ENCODE data around the gene FLNB.
"Not testable (repeated sequence)": the region's sequence is repeated elsewhere in the genome, so short reads cannot be mapped to it uniquely, and the experiment has no call there.

The FLNB gene

DNA sequence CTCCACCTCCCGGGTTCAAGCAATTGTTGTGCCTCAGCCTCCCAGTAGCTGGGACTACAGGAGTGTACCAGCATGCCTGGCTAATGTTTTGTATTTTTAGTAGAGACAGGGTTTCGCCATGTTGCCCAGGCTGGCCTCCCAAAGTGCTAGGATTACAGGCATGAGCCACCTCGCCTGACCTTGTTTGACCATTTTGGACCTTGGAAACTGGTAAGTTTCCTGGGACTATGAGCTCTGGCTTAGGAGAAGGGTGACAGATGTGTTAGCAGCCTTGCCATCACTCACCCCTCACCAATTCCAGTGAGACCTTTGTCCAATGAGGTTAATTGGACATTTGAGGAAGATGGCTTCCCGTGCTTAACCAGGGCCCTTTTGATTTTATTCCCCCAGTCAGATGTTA lies 182.7 kb downstream of the FLNB start:
- DNase-seq = no peak

- DNase-seq = no peak
These were observed 183.3 kb downstream of the FLNB start for GRCh38 chr3:58191361-58191991.

- DNase-seq = no peak
These were observed 183.8 kb downstream of the FLNB start for GRCh38 chr3:58192069-58192468.

GRCh38 chr3:58193682-58194407 lies 185.6 kb downstream of the FLNB start:
- no peak for DNase-seq

GRCh38 chr3:58197588-58197987 lies 189.4 kb downstream of the FLNB start:
- no peak for DNase-seq

DNA sequence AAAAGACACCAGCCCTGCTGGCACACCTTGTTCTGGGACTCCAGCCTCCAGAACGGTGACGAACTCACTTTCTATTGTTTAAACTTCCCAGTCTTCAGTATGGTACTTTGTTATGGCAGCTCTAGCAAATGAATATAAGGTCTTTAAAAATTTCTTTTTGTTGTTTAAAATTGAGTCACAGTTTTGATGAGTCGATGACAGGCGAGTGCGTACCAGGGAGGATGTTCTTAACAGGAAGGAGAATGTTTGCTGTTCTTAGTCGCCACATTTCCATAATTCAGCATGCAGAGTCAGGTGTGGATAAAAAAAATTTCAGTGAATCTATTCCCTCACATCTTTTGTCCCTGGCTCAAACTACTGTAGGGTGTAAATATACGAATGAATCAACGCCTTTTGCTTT lies 190.1 kb downstream of the FLNB start:
- no peak for DNase-seq

GRCh38 chr3:58198804-58199203 lies 190.6 kb downstream of the FLNB start:
- no peak for DNase-seq

DNA sequence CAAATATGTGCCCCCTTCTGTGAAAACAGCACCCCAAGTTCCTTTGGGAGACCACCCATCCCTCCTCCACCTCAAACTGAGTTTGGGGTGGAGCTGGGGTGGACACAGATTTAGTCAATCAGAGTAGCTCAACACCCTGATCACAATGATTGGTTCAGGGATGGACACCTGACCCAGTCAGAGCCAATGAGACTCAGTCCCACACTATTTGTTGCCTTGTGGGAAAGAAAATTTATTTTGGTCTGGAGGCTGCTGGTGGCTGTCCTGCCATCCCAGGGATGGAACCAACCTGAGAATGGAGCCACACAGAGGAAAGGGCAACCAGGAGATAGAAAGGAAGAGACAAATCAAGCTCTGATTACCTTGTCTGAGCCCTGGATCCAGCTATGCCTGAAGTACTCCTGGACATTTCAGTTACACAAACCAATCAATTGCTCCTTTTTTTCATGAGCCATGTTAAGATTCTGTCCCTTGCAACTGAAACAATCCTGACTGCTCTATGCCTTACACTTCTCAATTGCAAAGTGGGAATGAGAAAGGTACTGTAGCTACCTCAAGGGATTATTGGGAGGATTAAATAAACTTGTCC lies 192.0 kb downstream of the FLNB start:
- no peak for DNase-seq

- no peak for DNase-seq
These were observed 192.7 kb downstream of the FLNB start for GRCh38 chr3:58200846-58201355.

GRCh38 chr3:58201451-58201850 lies 193.2 kb downstream of the FLNB start:
- not testable (repeated sequence) for DNase-seq

DNA sequence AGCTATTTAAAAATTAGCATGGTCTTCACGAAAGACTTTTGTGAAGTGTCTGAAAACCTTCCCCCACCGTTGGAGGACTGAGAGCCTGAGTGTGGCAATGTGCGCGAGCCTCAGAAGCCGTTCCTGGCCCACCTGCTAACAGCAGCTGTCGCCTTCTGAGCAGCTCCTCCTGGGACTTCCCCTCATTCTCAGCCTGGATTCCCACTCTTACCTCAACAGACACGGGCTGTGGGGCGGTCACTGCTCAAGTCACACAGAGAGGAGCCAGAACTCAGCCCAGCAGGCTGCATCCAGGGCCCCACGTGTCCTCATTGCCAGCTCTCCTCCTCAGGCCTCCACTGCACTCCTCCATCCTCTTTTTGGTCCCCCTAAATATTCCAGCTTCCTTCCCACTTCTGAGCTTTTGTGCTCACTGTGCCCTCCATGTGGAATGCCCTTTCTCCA lies 194.7 kb downstream of the FLNB start:
- DNase-seq = no peak

DNA sequence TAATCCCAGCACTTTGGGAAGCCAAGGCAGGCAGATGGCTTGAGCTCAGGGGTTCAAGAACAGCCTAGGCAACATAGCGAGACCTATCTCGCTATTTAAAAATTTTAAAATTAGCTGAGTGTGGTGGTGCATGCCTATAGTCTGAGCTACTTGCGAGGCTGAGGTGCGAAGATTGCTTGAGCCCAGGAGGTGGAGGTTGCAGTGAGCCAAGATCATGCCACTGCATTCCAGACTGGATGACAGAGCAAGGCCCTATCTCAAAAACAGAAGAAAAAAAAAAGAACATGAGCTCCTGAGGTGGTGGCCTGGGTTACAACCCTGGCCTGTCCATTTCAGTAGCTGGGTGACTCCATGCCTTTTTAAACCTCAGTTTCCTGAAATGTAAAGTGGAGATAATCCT lies 195.3 kb downstream of the FLNB start:
- DNase-seq = no peak

DNA sequence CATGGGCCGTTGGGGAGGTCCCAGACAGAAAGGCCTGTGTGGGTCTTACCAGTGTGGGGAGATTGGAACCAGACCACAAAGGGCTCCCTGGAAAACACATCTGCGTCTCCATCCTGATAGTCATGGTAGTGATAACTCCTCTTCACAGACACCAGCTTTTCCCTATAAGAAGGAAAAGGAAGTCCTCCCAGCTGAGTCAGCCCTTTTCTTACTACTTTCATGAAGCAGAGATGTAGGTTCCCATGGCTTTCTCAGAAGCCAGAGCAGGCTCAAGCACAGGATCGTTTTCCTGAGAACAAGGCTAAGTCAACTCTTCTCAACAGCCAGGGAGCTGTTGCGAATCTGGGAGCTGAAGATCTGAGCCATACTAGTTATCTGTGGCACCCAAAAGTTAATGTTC lies 196.5 kb downstream of the FLNB start:
- no peak for DNase-seq

GRCh38 chr3:58205981-58206380 lies 197.8 kb downstream of the FLNB start:
- no peak for DNase-seq

- DNase-seq = no peak
These were observed 198.3 kb downstream of the FLNB start for GRCh38 chr3:58206406-58207011.

DNA sequence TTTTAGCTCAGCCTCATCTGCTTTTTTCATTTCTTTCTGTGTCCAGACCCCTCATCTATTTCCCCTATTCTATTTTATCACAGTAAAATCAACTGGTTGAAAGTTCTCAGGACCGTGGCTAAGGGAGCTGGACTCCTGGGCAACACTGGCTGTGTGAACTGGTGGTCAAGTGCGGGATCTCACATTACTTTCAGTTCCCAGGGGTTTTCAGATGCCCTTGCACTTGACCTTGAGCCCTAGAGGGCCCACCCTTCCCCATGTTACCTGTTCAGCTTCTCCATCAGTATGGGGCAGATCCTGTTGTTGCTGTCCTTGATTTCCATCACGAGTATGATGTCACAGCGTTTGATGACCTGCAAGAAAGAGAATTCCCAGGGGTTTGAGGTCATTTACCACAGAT lies 199.7 kb downstream of the FLNB start:
- no peak for DNase-seq

DNA sequence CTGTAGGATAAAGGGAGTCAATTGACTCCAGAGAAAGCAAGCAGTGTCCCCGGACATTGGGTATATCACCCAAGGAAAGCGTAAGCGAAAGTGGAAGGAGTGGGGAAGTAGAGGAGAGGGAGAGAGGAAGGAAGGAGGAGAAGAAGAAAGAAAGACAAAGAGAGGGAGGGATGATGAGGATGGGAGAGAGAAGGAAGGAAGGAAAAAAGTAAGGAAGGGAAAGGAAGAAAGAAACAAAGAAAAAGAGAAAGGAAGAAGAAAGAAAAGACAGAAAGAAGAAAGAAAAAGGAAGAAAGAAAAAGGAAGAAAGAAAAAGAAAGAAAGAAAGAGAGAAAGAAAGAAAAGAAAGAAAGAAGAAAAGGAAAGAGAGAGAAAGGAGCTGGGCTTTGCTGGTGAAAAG lies 201.7 kb downstream of the FLNB start:
- DNase-seq = no peak

GRCh38 chr3:58210761-58211460 lies 202.7 kb downstream of the FLNB start, which contains the start of gene DNASE1L3:
TSS of gene DNASE1L3 (minus strand) at chr3:58210972. CDS start at chr3:58210906, 66 bp downstream.
- DNase-seq = no peak

GRCh38 chr3:58214484-58215316 lies 206.5 kb downstream of the FLNB start:
- no peak for DNase-seq

DNA sequence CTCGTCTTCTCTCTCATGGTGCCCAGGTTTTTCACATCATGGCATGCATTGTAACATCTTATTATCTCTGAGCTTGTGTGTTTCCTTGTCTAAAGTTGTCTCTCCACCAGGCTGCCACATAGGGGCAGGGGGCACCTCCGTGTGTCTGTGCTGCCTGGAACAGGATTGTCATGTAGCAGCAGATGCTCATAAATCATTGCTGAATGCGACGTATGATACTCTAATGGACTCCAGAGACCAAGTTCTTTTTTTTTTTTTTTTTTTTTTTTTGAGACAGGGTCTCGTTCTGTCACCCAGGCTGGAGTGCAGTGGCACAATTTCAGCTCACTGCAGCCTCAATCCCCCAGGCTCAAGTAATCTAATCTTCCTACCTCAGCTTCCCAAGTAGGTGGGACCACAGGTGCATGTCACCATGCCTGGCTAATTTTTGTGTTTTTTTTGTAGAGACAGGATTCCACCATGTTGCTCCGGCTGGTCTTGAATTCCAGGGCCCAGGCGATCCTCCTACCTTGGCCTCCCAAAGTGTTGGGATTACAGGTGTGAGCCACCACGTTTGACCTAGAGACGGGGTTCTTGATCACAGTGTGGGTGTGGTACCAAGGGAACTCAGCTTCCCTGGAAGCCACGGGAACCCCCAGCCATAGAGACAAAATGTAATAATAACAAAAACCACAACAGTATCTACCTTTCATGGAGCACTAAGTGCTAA lies 207.2 kb downstream of the FLNB start:
- no peak for DNase-seq

GRCh38 chr3:58216496-58217195 lies 208.4 kb downstream of the FLNB start:
- no peak for DNase-seq

All from DMS79 (cell line).